H1 (cell line): ENCODE data around the gene GIGYF2. TPM values are rescaled to one million over a fixed set of nuclear protein-coding genes. Genes with fewer than 3 reads are reported as not detected.

Source experiments
- CTCF ChIA-PET: fragments of 300-600 bp; sonication (Branson Sonifier 250); formaldehyde crosslinking; loops from one replicate; lab custom pipeline; 2021; ENCODE audit not compliant: partially characterized antibody; lab: Charles Lee
- POLR2A ChIA-PET: fragments of 300-600 bp; sonication (Branson Sonifier 250); formaldehyde crosslinking; loops from one replicate; lab custom pipeline; 2021; ENCODE audit warnings: inconsistent platforms; ENCODE audit not compliant: partially characterized antibody; lab: Charles Lee
- DNase-seq, 2 experiments: peaks; one replicate each; pipeline versions ENCODE4 v3.0.0 to v3.0.0-alpha.2; 2010 to 2022; ENCODE audit warnings: low spot score in 2 of 2, low read depth in 1 of 2, mixed read lengths in 1 of 2
- FAIRE-seq: peaks from 2 replicates; lab custom pipeline; 2011; peaks lifted over from hg19 to GRCh38; lab: Jason Lieb, UNC
- H2AFZ ChIP-seq: 2 replicates; pipeline ENCODE4 v1.8.1; 2012; ENCODE audit warnings: low read length, inconsistent platforms
- H2AK5ac ChIP-seq: 2 replicates; pipeline ENCODE4 v1.6.1; 2013; ENCODE audit warnings: low read depth, low read length
- H2BK120ac ChIP-seq: replicated peaks from 2 replicates; pipeline ENCODE3; 2013; ENCODE audit warnings: low read depth, low read length, inconsistent platforms
- H2BK12ac ChIP-seq: 2 replicates; pipeline ENCODE4 v1.6.1; 2013; ENCODE audit warnings: low read depth, low read length
- H2BK15ac ChIP-seq: 2 replicates; pipeline ENCODE4 v1.6.1; 2013; ENCODE audit warnings: low read length
- H2BK20ac ChIP-seq: 2 replicates; pipeline ENCODE4 v1.6.1; 2013; ENCODE audit warnings: low read length
- H2BK5ac ChIP-seq: 2 replicates; pipeline ENCODE4 v1.6.1; 2013; ENCODE audit warnings: low read depth, low read length
- H3K14ac ChIP-seq: 2 replicates; pipeline ENCODE4 v1.6.1; 2013; ENCODE audit warnings: inconsistent platforms; ENCODE audit not compliant: insufficient read length
- H3K18ac ChIP-seq: 2 replicates; pipeline ENCODE4 v1.6.1; 2013; ENCODE audit warnings: low read length; ENCODE audit errors: extremely low read depth
- H3K23ac ChIP-seq: 2 replicates; pipeline ENCODE4 v1.6.1; 2013; ENCODE audit warnings: inconsistent platforms; ENCODE audit not compliant: insufficient read length
- H3K23me2 ChIP-seq: 2 replicates; pipeline ENCODE4 v1.6.1; 2013; ENCODE audit warnings: low read depth, low read length
- H3K27ac ChIP-seq: 2 replicates; pipeline ENCODE4 v1.6.1; 2011; ENCODE audit warnings: low read depth, low read length, inconsistent platforms
- H3K27me3 ChIP-seq, 4 experiments: replicated peaks in 1 of 4; 1 replicate in 1 of 4; 2 replicates in 3 of 4; pipeline versions ENCODE4 v1.6.1 to v1.8.1; 2011 to 2013; ENCODE audit warnings: low read length in 3 of 4, mild to moderate bottlenecking in 3 of 4, inconsistent platforms in 2 of 4, mixed read lengths in 2 of 4, moderate library complexity in 1 of 4; ENCODE audit not compliant: control insufficient read depth in 3 of 4, insufficient read depth in 3 of 4; ENCODE audit errors: extremely low read depth in 1 of 4
- H3K36me3 ChIP-seq, 4 experiments: 2 replicates each; pipeline versions ENCODE4 v1.6.1 to v1.8.1; 2011 to 2013; ENCODE audit warnings: mild to moderate bottlenecking in 4 of 4, low read length in 3 of 4, moderate library complexity in 2 of 4, control low read depth in 1 of 4, inconsistent platforms in 1 of 4; ENCODE audit not compliant: insufficient read depth in 4 of 4, control insufficient read depth in 2 of 4
- H3K4ac ChIP-seq: replicated peaks from 2 replicates; pipeline ENCODE3; 2013; ENCODE audit warnings: low read length, low read depth, mixed read lengths, inconsistent platforms; ENCODE audit not compliant: insufficient read length
- H3K4me1 ChIP-seq, 4 experiments: replicated peaks in 1 of 4; 1 replicate in 1 of 4; 2 replicates in 3 of 4; pipeline versions ENCODE4 v1.6.1 to v1.8.1; 2011 to 2013; ENCODE audit warnings: low read length in 3 of 4, inconsistent platforms in 2 of 4, mixed read lengths in 1 of 4; ENCODE audit not compliant: insufficient read depth in 4 of 4, control insufficient read depth in 3 of 4
- H3K4me2 ChIP-seq, 2 experiments: 2 replicates each; pipeline versions ENCODE4 v1.6.1 to v1.8.1; 2011 to 2013; ENCODE audit warnings: low read depth in 2 of 2, low read length in 2 of 2, control low read depth in 1 of 2, inconsistent platforms in 1 of 2, mild to moderate bottlenecking in 1 of 2; ENCODE audit not compliant: insufficient read depth in 1 of 2
- H3K4me3 ChIP-seq, 4 experiments: fragments of 200-600, 300-600 bp in 1 of 4; sonication (generic), shearing (Covaris generic), sonication (Bioruptor Twin) in 1 of 4; 2 replicates each; pipeline versions ENCODE4 v1.5.1 to v1.8.1; 2011 to 2016; ENCODE audit warnings: low read length in 4 of 4, low read depth in 3 of 4, control low read depth in 2 of 4, inconsistent platforms in 2 of 4, mild to moderate bottlenecking in 2 of 4, mixed read lengths in 1 of 4, moderate library complexity in 1 of 4; ENCODE audit not compliant: insufficient read depth in 2 of 4; ENCODE audit errors: extremely low read depth in 1 of 4
- H3K56ac ChIP-seq: replicated peaks from 2 replicates; pipeline ENCODE3; 2013; ENCODE audit warnings: low read depth, mild to moderate bottlenecking, mixed read lengths, low read length, inconsistent platforms; ENCODE audit not compliant: insufficient read length
- H3K79me1 ChIP-seq: 2 replicates; pipeline ENCODE4 v1.6.1; 2013; ENCODE audit warnings: low read depth, low read length, control low read depth
- H3K79me2 ChIP-seq, 2 experiments: 2 replicates each; pipeline versions ENCODE4 v1.6.1 to v1.8.1; 2012 to 2013; ENCODE audit warnings: low read length in 2 of 2, mild to moderate bottlenecking in 2 of 2, inconsistent platforms in 1 of 2; ENCODE audit not compliant: insufficient read depth in 2 of 2, control insufficient read depth in 1 of 2
- H3K9ac ChIP-seq, 4 experiments: replicated peaks in 1 of 4; 1 replicate in 1 of 4; 2 replicates in 3 of 4; pipeline versions ENCODE4 v1.6.1 to v1.8.1; 2011 to 2013; ENCODE audit warnings: low read depth in 3 of 4, low read length in 3 of 4, control low read depth in 2 of 4, mild to moderate bottlenecking in 2 of 4, moderate library complexity in 2 of 4, inconsistent platforms in 1 of 4; ENCODE audit errors: extremely low read depth in 1 of 4
- H3K9me3 ChIP-seq, 2 experiments: 2 replicates each; pipeline versions ENCODE4 v1.6.1 to v1.8.1; 2012 to 2013; ENCODE audit warnings: mild to moderate bottlenecking in 2 of 2, moderate library complexity in 2 of 2, control low read depth in 1 of 2, inconsistent platforms in 1 of 2, low read depth in 1 of 2, low read length in 1 of 2, mixed read lengths in 1 of 2; ENCODE audit not compliant: insufficient read depth in 2 of 2
- H4K20me1 ChIP-seq, 2 experiments: replicated peaks in 1 of 2; 2 replicates each; pipeline versions ENCODE3 to v1.8.1; 2011 to 2013; ENCODE audit warnings: inconsistent platforms in 2 of 2, low read length in 2 of 2, mild to moderate bottlenecking in 1 of 2; ENCODE audit not compliant: insufficient read depth in 2 of 2, control insufficient read depth in 1 of 2
- H4K5ac ChIP-seq: 2 replicates; pipeline ENCODE4 v1.6.1; 2013; ENCODE audit warnings: low read length, low read depth, mixed read lengths, inconsistent platforms; ENCODE audit not compliant: insufficient read length
- H4K8ac ChIP-seq: 2 replicates; pipeline ENCODE4 v1.8.0; 2013; ENCODE audit warnings: mild to moderate bottlenecking, moderate library complexity, low read length, inconsistent platforms; ENCODE audit not compliant: insufficient read depth; ENCODE audit errors: extremely low read depth
- H4K91ac ChIP-seq: replicated peaks from 2 replicates; pipeline ENCODE3; 2013; ENCODE audit warnings: low read length, mixed read lengths, inconsistent platforms; ENCODE audit not compliant: insufficient read length
- CBX5 ChIP-seq: fragments of 300-800, 300-1000 bp; sonication (generic); IDR thresholded peaks from 2 replicates; pipeline ENCODE4 v1.7.1; 2016; ENCODE audit warnings: antibody characterized with exemption, low read length, low read depth
- CBX8 ChIP-seq: fragments of 300-800, 300-1000 bp; sonication (generic); IDR thresholded peaks from 2 replicates; pipeline ENCODE4 v1.7.1; 2016; ENCODE audit warnings: low read depth, low read length, borderline replicate concordance
- JUN ChIP-seq: IDR thresholded peaks from 2 replicates; pipeline ENCODE4 v1.6.1; 2011; ENCODE audit warnings: low read depth, mild to moderate bottlenecking, improper control_type of control experiment, low read length
- KDM4A ChIP-seq: IDR thresholded peaks from one replicate; pipeline ENCODE4 v1.7.1; 2012; ENCODE audit warnings: low read depth, mild to moderate bottlenecking, moderate library complexity, low read length, inconsistent platforms; ENCODE audit not compliant: severe bottlenecking
- PHF8 ChIP-seq: fragments of 200-600 bp; sonication (generic); conservative IDR thresholded peaks from 2 replicates; pipeline ENCODE4 v1.7.1; 2012; ENCODE audit warnings: low read depth, mild to moderate bottlenecking, inconsistent platforms, low read length, moderate library complexity
- TEAD4 ChIP-seq: IDR thresholded peaks from 2 replicates; pipeline ENCODE4 v1.6.1; 2012; ENCODE audit warnings: low read depth, low read length, inconsistent platforms, mixed read lengths
- ZNF274 ChIP-seq: IDR thresholded peaks from 2 replicates; pipeline ENCODE4 v1.7.0; 2012; ENCODE audit warnings: low read length, borderline replicate concordance; ENCODE audit errors: extremely low read depth
- WGBS, 2 experiments: shearing (Covaris generic) in 1 of 2; methylation state at CpG; one replicate each; pipeline versions ENCODE4 v1.1.6 to v1.1.7; 2013 to 2015; ENCODE audit warnings: low lambda C conversion rate in 2 of 2, mixed read lengths in 2 of 2, inconsistent platforms in 1 of 2, low coverage in 1 of 2, missing lambda C conversion rate in 1 of 2; ENCODE audit not compliant: insufficient replicate concordance in 2 of 2, insufficient coverage in 1 of 2, insufficient read length in 1 of 2; ENCODE audit errors: extremely low coverage in 1 of 2, missing lambda C conversion rate in 1 of 2; 5-methylcytosine and 5-hydroxymethylcytosine counted together
- polyA plus RNA-seq, 7 experiments: library from polyadenylated mRNA; depleted of rRNA in 3 of 7; stranded (reverse) in 5 of 7; unstranded in 2 of 7; fragments of >200 nt in 5 of 7; fragments of 200-250 nt in 2 of 7; gene quantifications; 1 replicate in 5 of 7; 2 replicates in 1 of 7; 4 replicates in 1 of 7; pipeline versions ENCODE4 v1.2.1 to v1.2.3, GENCODE V29; 2011 to 2013; ENCODE audit warnings: missing spikeins in 2 of 7, mixed read lengths in 2 of 7
- total RNA-seq: library from RNA; stranded (reverse); fragmentation: NEBNext Ultra II Directional; extraction: Animal tissue kit (Norgen Biotek cat#: 25700); gene quantifications from 2 replicates; pipeline ENCODE4 v1.2.1, GENCODE V29; 2021
- TF ChIP-seq, protein P1 (sequence below): IDR thresholded peaks from 2 replicates; pipeline ENCODE4 v1.6.1; 2011; ENCODE audit warnings: low read length, improper control_type of control experiment

GIGYF2 gene
- total and polyA plus RNA-seq, 2 of the 8 experiments (the other 6 are each of a cell fraction or from before 2014, with no cell fraction given): 22.3 to 62.0 TPM

DNA sequence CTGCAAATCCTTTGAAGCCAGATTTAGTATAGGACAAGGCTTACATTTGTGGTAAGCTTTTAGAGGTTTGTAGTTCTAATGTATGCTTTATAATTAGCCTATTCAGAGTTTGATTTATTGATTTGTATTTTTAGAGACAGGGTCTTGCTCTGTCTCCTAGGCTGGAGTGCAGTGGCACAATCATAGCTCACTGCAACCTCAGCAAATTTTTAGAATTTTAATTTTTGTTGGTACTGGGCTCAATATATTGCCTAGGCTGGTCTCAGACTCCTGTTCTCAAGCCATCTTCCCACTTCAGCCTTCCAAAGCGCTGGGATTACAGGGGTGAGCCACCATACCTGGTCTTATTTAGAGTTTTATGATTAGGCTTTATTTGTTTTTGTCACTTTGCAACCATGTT, 74.7 kb downstream of the GIGYF2 start:
- no peak overlapping the region for H3K14ac ChIP-seq
- no peak overlapping the region for H4K91ac ChIP-seq
- H3K9ac ChIP-seq: no peak overlapping the region
- no peak overlapping the region for H3K4me3 ChIP-seq
- no peak overlapping the region for H2BK5ac ChIP-seq
- H3K4me1 ChIP-seq: peaks cover 0 to 2% (median 0%) of the 10 kb centered on the region in 4 experiments; a peak in 2 of 7 replicates
- no peaks in the 10 kb centered on the region for H3K9me3 ChIP-seq
- no peaks in the 10 kb centered on the region for H3K23me2 ChIP-seq
- no peaks in the 10 kb centered on the region for H3K27me3 ChIP-seq
- H3K79me1 ChIP-seq: no peaks in the 10 kb centered on the region
- H3K27ac ChIP-seq: no peak overlapping the region
- CTCF ChIA-PET: interaction anchor here (1.7 kb wide), 1 partner anchor 10 kb away, joined by 4 read pairs; no protein-coding TSS in a partner anchor
- H2AFZ ChIP-seq: no peak overlapping the region
- no peak overlapping the region for H4K8ac ChIP-seq
- no peak overlapping the region for H2BK15ac ChIP-seq
- DNase-seq: no peak
- no peak overlapping the region for H3K18ac ChIP-seq
- H4K5ac ChIP-seq: no peak overlapping the region
- H2BK20ac ChIP-seq: no peak overlapping the region
- 92% methylated on average over 1 of the region's 1 CpG; no CpG with 5 or more reads in 1 of the 2 experiments for WGBS, 2 experiments
- no peak for FAIRE-seq
- peaks cover 0 to 20% (median 8%) of the 10 kb centered on the region in 4 experiments; a peak in 5 of 8 replicates for H3K36me3 ChIP-seq
- H3K4me2 ChIP-seq: no peak overlapping the region
- no peak overlapping the region for H3K4ac ChIP-seq
- H2BK120ac ChIP-seq: no peak overlapping the region
- no peaks in the 10 kb centered on the region for H3K79me2 ChIP-seq
- H3K56ac ChIP-seq: no peak overlapping the region
- TF ChIP-seq CBX5 (no peak), TEAD4 (no peak), KDM4A (no peak), ZNF274 (no peak), CBX8 (no peak), JUN (no peak), PHF8 (no peak)
- TF ChIP-seq, protein P1, sequence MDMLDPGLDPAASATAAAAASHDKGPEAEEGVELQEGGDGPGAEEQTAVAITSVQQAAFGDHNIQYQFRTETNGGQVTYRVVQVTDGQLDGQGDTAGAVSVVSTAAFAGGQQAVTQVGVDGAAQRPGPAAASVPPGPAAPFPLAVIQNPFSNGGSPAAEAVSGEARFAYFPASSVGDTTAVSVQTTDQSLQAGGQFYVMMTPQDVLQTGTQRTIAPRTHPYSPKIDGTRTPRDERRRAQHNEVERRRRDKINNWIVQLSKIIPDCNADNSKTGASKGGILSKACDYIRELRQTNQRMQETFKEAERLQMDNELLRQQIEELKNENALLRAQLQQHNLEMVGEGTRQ: no peak
- POLR2A ChIA-PET: no interaction called here
- H2BK12ac ChIP-seq: no peak overlapping the region
- no peak overlapping the region for H2AK5ac ChIP-seq
- H3K23ac ChIP-seq: no peak overlapping the region
- H4K20me1 ChIP-seq: no peaks in the 10 kb centered on the region
